Muscle layer of colon (tissue), 2 donors: Measurements from ENCODE around the gene CNGA4.
"Not testable (repeated sequence)": the region's sequence is repeated elsewhere in the genome, so short reads cannot be mapped to it uniquely, and the experiment has no call there.

Experiments
- H3K27ac ChIP-seq: one replicate; pipeline ENCODE4 v1.7.0; 2013; ENCODE audit warnings: low read depth, mild to moderate bottlenecking, low read length, moderate library complexity
- H3K27me3 ChIP-seq, 2 donors: one replicate each; pipeline ENCODE4 v1.7.0; 2013; ENCODE audit warnings: low read length in 2 of 2, mild to moderate bottlenecking in 2 of 2; ENCODE audit not compliant: insufficient read depth in 2 of 2, control insufficient read depth in 1 of 2
- H3K36me3 ChIP-seq: one replicate; pipeline ENCODE4 v1.7.0; 2013; ENCODE audit warnings: mild to moderate bottlenecking, low read length; ENCODE audit not compliant: insufficient read depth
- H3K4me1 ChIP-seq: one replicate; pipeline ENCODE4 v1.7.0; 2013; ENCODE audit warnings: mild to moderate bottlenecking, low read length; ENCODE audit not compliant: insufficient read depth
- H3K4me3 ChIP-seq, 2 donors: one replicate each; pipeline ENCODE4 v1.7.0; 2013; ENCODE audit warnings: low read length in 2 of 2, low read depth in 1 of 2, mild to moderate bottlenecking in 1 of 2, moderate library complexity in 1 of 2
- H3K9ac ChIP-seq: one replicate; pipeline ENCODE4 v1.7.0; 2013; ENCODE audit warnings: low read length
- H3K9me3 ChIP-seq: one replicate; pipeline ENCODE4 v1.7.0; 2013; ENCODE audit warnings: mild to moderate bottlenecking, low read length
- donor health status: abdominal sarcoma.
- donor health status: Adenocarcinoma of cecum.

Gene CNGA4

GRCh38 chr11:6248897-6249296 lies 10.0 kb downstream of the CNGA4 start:
- H3K36me3 ChIP-seq, H3K27ac ChIP-seq, H3K27me3 ChIP-seq, H3K9me3 ChIP-seq, H3K4me3 ChIP-seq, H3K9ac ChIP-seq: not testable (repeated sequence)
- H3K4me1 ChIP-seq = peaks cover 20% of the 10 kb centered on the region

- Histone ChIP-seq H3K9ac (no peak overlapping the region), H3K4me1 (peaks cover 20% of the 10 kb centered on the region), H3K4me3 (no peak overlapping the region), H3K36me3 (no peaks in the 10 kb centered on the region), H3K9me3 (no peaks in the 10 kb centered on the region), H3K27me3 (no peaks in the 10 kb centered on the region), H3K27ac (no peak overlapping the region)
Observed at GRCh38 chr11:6249770-6250555, 11.1 kb downstream of the CNGA4 start.

- peak overlapping the region; percentile 45 for H3K27ac ChIP-seq
- no peaks in the 10 kb centered on the region for H3K9me3 ChIP-seq
- H3K4me3 ChIP-seq = no peak overlapping the region
- peaks cover 20% of the 10 kb centered on the region for H3K4me1 ChIP-seq
- no peak overlapping the region for H3K9ac ChIP-seq
- no peaks in the 10 kb centered on the region for H3K27me3 ChIP-seq
- H3K36me3 ChIP-seq = no peaks in the 10 kb centered on the region
Observed at GRCh38 chr11:6251120-6251733, 12.3 kb downstream of the CNGA4 start.

GRCh38 chr11:6251990-6252473 lies 13.1 kb downstream of the CNGA4 start:
- Histone ChIP-seq H3K36me3 (no peaks in the 10 kb centered on the region), H3K27me3 (peaks cover 0 to 1% of the 10 kb centered on the region in 2 donors), H3K9ac (no peak overlapping the region), H3K27ac (peak overlapping the region; percentile 45), H3K4me1 (peaks cover 20% of the 10 kb centered on the region), H3K9me3 (no peaks in the 10 kb centered on the region), H3K4me3 (no peak overlapping the region)

- Histone ChIP-seq H3K4me1 (peaks cover 20% of the 10 kb centered on the region), H3K27ac (no peak overlapping the region), H3K9ac (no peak overlapping the region), H3K4me3 (no peak overlapping the region), H3K27me3 (peaks cover 6 to 7% of the 10 kb centered on the region in 2 donors), H3K9me3 (no peaks in the 10 kb centered on the region), H3K36me3 (no peaks in the 10 kb centered on the region)
Observed at GRCh38 chr11:6253197-6253596, 14.3 kb downstream of the CNGA4 start.

GRCh38 chr11:6258141-6258540 lies 19.3 kb downstream of the CNGA4 start:
- H3K27ac ChIP-seq = no peak overlapping the region
- H3K4me1 ChIP-seq = peaks cover 8% of the 10 kb centered on the region
- peaks cover 30 to 35% of the 10 kb centered on the region in 2 donors for H3K27me3 ChIP-seq
- H3K4me3 ChIP-seq = no peak overlapping the region
- H3K36me3 ChIP-seq = no peaks in the 10 kb centered on the region
- H3K9me3 ChIP-seq = no peaks in the 10 kb centered on the region
- no peak overlapping the region for H3K9ac ChIP-seq

- peaks cover 8% of the 10 kb centered on the region for H3K4me1 ChIP-seq
- H3K27me3 ChIP-seq = peaks cover 30 to 35% of the 10 kb centered on the region in 2 donors
- no peaks in the 10 kb centered on the region for H3K9me3 ChIP-seq
- H3K27ac ChIP-seq = no peak overlapping the region
- H3K4me3 ChIP-seq = peak overlapping the region in 1 of 2 donors; percentile 64
- H3K36me3 ChIP-seq = no peaks in the 10 kb centered on the region
- H3K9ac ChIP-seq = no peak overlapping the region
Observed at GRCh38 chr11:6258571-6259081, 19.7 kb downstream of the CNGA4 start.

- Histone ChIP-seq H3K36me3 (no peaks in the 10 kb centered on the region), H3K9me3 (no peaks in the 10 kb centered on the region), H3K4me1 (peaks cover 8% of the 10 kb centered on the region), H3K9ac (no peak overlapping the region), H3K4me3 (no peak overlapping the region), H3K27ac (no peak overlapping the region), H3K27me3 (peaks cover 30 to 35% of the 10 kb centered on the region in 2 donors)
Observed at GRCh38 chr11:6260207-6260726, 21.4 kb downstream of the CNGA4 start.

- no peaks in the 10 kb centered on the region for H3K36me3 ChIP-seq
- H3K9me3 ChIP-seq = no peaks in the 10 kb centered on the region
- H3K4me1 ChIP-seq = peaks cover 6% of the 10 kb centered on the region
- H3K4me3 ChIP-seq = no peak overlapping the region
- no peak overlapping the region for H3K27ac ChIP-seq
- peaks cover 20 to 23% of the 10 kb centered on the region in 2 donors for H3K27me3 ChIP-seq
- no peak overlapping the region for H3K9ac ChIP-seq
Observed at GRCh38 chr11:6263662-6264061, 24.8 kb downstream of the CNGA4 start.

GRCh38 chr11:6268820-6269219 lies 29.9 kb downstream of the CNGA4 start:
- H3K9ac ChIP-seq = no peak overlapping the region
- H3K4me3 ChIP-seq = no peak overlapping the region
- no peaks in the 10 kb centered on the region for H3K9me3 ChIP-seq
- no peak overlapping the region for H3K27ac ChIP-seq
- H3K4me1 ChIP-seq = no peaks in the 10 kb centered on the region
- H3K36me3 ChIP-seq = no peaks in the 10 kb centered on the region
- peaks cover 0 to 3% of the 10 kb centered on the region in 2 donors for H3K27me3 ChIP-seq

GRCh38 chr11:6269994-6270393 lies 31.1 kb downstream of the CNGA4 start:
- no peaks in the 10 kb centered on the region for H3K36me3 ChIP-seq
- no peak overlapping the region for H3K9ac ChIP-seq
- H3K4me3 ChIP-seq = no peak overlapping the region

More at GRCh38 chr11:6269994-6270393, 31.1 kb downstream of the CNGA4 start:
- H3K4me1 ChIP-seq = no peaks in the 10 kb centered on the region
- no peaks in the 10 kb centered on the region for H3K9me3 ChIP-seq
- peaks cover 0 to 3% of the 10 kb centered on the region in 2 donors for H3K27me3 ChIP-seq
- no peak overlapping the region for H3K27ac ChIP-seq
